GM19372 (cell line): ENCODE measurements around the gene PRPH2.

Experiments used
- ATAC-seq: cut with Tn5 transposase; IDR thresholded peaks from one replicate; pipeline ENCODE4 v1.9.1; 2021; ENCODE audit warnings: mild to moderate bottlenecking, low read depth, moderate library complexity; ENCODE audit not compliant: unreplicated experiment

PRPH2 gene, protein sequence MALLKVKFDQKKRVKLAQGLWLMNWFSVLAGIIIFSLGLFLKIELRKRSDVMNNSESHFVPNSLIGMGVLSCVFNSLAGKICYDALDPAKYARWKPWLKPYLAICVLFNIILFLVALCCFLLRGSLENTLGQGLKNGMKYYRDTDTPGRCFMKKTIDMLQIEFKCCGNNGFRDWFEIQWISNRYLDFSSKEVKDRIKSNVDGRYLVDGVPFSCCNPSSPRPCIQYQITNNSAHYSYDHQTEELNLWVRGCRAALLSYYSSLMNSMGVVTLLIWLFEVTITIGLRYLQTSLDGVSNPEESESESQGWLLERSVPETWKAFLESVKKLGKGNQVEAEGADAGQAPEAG

DNA sequence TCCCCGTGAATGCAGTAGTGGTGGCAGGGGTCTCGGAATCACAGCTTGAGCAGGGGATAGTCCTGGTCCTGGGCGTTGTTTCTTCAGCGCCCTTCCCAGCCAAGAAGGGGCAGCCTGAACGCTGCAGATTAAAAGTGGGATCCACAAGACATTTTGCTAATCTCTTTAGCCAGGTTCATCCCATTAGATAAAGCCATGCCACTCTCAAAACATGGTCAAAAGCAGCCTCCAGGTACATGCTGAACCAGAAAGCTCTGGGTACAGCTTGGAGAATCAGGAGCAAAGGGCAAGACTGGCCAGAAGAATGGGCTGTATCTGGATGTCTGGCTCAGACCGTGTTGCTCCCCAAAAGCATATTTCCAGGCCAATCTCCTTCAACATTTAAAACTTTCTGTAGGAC, at the start of gene PRPH2:
Gene PRPH2 (minus strand): TSS at position 101 of the 400 bp plus-strand sequence. CDS start 263 bp downstream, outside the sequence.
- ATAC-seq: no peak

DNA sequence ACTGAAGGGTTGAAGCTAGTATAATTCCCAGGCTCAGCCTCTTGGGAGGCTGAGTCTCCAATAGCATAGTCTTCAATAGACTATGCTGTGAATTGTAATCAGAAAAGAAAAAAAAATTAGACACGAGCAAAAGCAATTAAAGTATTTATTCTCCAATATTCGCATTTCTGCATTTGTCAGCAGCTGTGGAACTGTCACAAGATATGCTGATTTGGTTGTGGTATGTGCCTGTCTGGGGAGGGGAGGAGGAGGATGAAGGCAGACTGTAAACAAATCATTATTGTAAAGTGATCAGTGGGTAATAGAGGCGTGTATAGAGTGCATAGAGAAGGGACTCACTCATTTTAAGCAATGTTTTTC, 49.3 kb upstream of the PRPH2 start:
- peak; percentile 20 for ATAC-seq

DNA sequence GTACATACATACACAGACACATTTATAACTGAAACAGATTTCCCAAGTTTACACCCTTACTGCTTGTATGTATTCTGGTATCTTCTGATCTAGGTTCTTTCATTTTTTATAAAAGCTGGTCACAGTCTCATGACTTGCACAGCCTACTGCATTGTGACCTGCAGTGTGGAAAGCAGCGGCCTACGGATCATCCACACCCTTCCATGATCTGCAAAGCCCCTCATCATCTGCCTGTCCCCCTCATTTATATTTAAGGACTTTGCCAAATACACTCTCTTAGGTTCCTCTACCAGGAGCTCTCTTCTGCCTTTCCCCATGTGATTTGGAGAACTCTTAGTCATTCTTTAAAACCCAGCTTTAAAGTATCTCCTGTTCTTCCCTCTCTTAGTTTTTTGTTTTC, 47.4 kb upstream of the PRPH2 start:
- ATAC-seq: no peak

DNA sequence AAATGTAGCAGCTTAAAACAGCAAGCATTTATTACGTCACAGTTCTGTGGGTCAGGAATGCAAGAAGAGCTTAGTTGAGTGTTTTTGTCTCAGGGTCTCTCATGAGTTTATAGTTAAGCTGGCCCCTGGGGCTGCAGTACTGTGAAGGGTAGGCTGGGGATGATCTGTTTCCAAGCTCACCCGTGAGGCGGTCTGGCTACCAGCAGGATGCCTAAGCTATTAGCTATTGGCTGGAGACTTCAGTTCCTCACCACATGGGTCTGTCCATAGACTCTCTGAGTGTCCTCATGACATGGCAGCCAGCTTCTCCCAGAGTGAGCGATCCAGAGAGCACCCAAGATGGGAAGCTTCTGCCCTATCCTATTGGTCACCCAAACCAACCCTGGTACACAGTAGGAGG, 46.7 kb upstream of the PRPH2 start:
- ATAC-seq: no peak

DNA sequence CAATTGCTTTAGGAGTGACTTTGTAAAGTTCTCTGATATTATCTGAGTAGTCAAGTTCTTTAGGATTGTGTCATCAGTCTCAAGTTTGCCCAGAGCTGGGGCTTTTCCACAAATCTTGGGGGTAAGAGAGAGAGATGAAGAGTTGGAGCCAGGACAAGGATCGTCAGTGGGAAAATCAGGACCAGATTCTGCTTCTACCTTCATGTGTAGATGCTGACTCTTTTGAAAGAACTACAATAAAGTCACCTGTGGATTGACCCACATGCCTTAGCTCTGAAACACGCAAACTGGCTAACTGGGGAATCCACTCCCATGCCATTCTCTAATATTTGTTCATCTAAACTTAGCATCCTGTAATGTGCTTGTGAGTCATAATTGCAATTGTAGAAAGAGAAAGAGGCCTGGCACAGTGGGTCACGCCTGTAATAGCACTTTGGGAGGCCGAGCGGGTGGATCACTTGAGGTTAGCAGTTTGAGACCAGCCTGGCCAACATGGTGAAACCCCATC, 43.8 kb upstream of the PRPH2 start:
- ATAC-seq: no peak

DNA sequence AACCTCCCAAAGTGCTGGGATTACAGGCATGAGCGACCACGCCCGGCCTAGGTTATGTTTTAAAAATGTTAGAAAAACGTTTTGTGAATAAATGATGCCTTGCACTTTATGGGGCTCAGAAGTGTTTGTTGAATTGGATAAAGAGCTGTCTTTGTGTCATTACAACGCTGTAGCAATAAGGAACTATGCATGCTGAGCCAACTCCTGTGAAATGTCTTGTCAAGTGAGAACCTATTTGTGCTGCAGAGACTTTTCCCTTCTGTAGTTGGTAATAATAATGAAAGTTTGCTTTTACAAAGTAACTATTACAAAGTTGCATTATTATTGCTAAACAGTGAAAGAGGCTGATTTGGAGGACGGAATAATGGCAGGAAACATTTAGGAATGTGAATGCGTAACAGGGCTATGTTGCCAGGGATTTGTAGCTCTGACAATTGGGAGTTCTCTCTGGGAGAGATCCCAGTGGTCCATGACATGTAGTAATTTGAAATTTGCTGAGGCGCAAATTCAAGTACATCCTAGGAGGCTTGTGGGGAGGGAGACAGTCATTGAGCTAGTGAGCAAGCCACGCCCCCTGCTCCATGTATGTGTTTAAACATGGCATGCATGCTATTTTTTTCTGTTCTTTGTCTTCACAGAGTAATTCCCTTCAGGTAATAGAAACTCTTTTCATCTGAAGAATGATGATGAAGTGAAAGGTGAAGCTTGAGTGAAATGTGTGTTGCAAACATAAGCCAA, 42.7 kb upstream of the PRPH2 start:
- no peak for ATAC-seq

DNA sequence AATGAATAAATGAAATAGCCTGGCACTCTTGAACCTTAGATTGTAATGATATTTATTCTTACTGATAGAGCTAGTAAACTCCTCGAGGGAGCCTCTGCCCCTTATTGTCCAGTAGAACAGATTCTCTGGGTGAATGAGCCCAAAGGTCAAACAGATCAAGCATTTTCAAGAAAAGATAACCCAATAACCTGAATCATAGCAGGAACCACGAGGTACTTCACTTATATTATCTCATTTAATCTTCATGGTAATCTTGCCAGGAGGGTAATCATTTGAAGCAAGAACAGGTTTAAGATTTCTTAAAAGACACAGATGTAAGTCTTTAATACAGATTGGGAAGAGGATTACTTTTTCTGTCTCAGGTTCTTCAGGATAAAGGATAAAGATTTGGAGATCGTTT, 40.6 kb upstream of the PRPH2 start:
- no peak for ATAC-seq

DNA sequence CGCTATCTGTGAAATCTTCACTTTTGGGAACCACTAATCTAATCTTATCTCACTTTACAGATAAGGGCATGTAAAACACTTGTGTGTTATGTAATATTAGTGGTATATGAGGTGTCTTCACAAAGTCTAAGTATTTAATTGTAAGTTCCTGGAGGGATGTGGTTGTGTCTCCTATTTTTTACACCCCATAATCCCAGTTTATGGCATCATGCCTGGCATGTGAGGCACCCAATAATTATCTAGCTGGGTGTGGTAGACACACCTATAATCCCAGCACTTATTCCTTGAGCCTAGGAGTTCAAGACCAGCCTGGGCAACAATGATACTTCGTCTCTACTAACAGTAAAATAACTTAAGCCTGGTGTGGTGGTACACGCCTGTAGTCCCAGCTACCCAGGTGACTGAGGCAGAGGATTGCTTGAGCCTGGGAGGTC, 40.0 kb upstream of the PRPH2 start:
- ATAC-seq: no peak

DNA sequence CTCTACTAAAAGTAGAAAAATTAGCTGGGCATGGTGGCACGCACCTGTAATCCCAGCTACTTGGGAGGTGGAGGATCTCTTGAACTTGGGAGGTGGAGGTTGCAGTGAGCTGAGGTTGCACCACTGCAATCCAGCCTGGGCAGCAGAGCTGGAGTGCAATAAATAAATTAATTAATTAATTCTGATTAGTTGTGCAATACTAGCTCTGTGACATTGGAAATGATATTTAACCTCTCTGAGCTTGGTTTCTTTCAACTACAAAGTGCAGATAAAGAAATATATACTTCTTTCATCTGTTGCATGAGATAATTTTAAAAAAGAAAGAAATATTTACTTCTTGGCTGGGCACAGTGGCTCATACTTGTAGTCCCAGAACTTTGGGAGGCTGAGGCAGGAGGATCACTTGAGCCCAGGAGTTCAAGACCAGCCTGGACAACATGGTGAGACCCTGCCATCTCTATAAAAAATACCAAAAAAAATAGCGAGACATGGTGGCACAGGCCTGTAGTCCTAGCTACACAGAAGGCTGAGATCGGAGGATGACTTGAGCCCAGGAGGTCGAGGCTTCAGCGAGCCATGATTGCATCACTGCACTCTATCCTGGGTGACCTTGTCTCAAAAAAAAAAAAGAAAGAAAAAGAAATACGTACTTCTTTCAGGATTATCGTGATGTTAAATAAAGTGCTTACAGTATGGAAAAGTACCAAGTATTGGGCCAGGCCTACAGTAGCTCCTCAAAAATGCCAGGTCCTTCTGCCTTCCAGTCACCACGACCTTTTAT, 39.1 kb upstream of the PRPH2 start:
- no peak for ATAC-seq

DNA sequence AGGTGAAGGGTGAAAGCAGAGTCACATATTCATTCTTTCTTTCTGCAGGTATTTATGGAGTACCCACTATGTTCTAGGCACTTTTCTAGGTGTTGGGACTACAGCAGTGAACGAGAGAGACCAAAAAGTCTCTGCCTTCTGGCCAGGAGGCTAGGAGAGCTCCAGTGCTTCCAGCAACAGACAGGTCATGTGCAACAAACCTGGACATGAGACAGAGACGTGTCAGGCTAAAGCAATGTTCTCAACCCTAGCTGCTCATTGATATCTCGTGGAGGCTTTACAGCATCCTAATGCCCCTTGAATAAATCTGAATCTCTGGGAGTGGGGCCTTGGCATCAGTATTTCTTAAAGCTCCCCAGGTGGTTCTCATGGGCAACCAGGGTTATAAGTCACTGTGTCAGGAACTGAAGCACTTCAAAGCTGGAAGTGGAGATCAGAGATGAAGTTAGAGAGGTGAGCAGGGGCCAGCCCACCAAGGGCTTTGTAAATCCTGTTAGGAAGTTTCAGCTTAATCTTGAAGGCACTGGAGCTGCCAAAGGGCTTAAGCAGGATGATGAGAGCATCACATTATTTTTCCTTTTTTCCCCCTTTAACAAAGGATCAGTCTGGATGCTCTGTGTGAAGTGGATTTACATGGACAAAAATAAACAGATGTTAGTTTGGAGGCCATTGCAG, 36.5 kb upstream of the PRPH2 start:
- no peak for ATAC-seq

DNA sequence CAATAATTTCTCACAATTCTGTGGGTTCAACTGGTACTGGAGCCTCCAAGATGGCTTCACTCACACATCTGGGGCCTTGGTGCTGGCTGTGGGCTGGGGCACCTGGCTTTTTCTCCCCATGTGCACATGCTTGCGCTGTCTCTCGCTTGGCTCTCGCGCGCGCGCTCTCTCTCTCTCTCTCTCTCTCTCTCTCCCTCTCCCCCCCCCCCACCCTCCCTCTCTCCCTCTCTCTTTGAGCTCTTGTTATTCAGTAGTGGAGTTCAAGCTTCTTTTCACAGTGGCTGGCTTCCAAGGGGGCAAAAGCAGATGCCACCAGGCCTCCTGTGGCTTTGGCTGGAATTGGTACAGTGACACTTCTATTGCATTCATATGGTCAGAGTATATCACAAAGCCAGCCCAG, 34.3 kb upstream of the PRPH2 start:
- no peak for ATAC-seq

DNA sequence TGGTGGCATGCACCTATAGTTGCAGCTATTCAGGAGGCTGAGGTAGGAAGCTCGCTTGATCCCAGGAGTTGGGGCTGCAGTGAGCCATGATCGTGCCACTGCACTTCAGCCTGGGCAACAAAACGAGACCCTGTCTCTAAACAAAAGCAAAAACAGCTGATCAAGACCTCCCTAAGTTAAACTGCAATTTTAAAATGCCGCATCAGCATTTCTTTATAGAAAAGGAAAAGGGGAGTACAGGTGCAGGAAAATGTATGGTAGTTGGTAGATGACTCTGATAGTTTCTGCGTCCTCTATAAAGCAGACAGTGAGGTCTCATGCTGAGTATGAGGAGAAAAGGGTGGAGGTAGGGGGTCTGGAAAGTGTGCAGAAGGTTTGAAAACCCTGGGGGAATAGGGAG, 32.4 kb upstream of the PRPH2 start:
- ATAC-seq: no peak

DNA sequence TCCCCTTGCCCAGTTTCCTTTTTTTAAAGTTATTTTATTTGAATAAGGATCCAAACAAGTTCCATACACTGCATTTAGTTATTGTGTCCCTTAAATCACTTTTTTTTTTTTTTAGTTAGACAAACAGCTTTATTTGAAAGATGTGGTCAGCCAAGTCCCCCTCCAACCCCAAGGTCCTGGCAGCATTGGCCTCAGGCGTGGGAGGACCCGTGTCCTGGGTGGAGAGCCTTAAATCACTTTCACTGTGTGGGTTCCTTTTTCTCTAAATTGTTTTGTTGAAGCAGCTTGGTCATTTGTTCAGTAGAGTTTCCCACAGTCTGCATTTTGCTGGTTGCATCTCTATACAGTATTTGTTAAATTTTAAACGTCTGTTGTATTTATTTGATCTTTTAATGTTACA, 28.7 kb upstream of the PRPH2 start:
- ATAC-seq: no peak

DNA sequence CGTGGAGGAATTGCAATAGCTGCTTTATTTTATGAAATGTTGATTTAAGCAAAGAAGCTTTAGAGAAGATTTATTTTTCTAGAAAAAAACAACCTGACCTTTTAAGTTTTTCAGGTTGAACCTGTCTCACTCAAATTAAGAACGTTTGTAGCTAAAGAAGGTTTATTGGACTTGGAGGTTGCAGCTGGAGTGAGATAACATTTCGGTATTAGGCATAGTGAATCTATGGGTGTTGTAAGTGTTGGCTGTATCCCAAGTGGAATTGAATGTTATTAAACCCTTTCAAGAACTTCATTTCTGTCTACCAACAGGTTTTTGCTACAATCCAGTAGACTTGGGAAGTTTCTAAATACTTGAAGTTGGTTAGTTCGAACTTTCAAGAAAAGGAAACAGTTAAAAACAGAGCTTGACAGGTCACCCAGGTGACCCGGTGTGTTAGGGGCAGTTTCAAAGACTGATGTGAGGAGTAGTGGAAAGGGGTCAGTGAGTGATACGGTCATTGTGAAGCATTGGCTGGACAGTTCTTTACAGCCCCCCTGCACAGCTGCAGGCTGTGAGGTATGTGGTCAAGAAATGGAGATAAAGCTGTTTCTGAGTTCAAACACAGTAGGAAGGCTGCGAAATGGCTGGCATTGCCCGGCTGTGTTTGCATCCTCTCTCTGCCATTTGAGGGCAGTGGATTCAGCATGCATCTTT, 26.0 kb upstream of the PRPH2 start:
- no peak for ATAC-seq

DNA sequence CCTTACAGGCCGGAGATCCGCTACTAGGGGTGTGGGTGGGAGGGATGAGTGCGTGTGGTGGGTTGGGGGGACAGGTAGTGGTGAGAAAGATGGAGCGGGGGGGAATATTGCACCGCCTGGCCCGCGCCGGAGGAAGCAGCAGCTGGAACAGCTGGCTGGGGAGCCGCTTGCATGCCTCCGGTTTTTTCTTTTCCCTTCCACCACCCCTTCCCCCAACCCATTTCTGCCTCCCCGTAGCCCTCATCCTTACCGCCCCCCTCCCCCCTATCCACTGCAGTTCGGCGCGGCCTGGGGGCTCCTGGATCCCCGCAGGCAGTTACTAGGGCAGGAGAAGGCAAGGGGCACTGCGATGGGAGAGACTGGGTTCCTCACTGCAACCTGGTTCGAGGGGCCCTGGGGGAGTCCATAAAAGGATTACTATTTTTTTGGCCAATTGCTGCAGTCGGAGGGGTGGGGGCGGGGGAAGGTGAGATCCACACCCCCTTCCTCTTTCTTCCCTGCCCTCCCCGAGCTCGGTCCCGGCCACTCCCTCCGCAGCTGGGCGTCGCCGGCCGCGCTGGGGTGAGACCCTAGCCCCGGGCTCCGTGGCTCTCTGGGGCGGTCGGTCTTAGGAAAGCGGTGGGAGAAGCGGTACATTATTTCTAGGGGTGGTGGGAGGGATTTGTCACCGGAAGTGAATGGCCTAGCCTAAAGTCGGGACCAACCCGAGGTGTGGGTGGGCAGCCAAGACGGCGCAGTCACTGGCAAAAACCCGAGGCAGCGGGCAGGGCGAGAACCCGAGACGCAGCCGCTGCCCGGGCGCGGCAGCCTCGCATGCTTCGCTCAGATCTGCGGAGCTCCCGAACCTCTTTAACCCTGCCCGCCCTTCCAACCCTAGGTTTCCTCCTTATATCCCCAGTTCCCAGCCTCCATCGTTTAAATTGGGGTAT, 24.3 kb upstream of the PRPH2 start:
- ATAC-seq: peak; percentile 47

DNA sequence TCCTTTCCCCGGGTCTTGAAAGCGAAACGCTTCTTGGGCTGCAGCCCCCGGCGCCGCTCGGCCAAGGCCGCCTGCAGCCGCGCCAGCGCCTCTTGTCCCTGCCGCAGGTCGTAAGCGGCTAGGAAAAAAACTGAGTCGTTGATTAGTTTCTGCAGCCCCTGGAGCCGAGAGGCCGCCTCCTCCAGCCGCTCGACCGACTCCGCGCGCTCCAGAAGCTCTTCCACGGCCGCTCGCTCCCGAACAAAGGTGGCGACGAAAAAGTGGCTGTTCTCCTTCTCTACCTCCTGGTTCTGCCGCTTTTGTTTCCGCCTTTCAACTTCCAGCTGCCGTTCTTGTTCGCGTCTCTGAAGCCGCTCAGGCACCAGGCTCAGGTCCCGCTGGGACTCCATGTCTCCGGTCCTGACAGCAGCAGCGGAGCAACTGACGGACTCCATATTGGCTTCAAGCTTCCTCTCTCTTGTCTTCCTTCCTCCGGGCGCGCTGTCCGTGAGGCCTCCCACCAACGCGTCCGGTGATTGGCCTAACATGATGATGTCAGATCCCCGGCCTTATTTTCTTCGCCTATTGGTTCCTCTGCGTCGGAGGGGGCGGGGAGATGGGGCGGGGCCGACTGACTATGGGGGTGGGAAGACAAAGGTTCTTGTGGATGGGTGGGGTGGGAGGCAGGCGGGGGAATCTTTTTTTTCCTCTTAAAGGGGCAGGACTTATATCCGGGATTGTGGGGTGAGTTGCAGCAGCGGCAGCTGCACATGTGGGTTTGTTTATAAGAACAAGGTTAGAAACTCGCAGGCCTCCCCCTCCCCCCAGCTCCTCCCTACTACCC, 23.5 kb upstream of the PRPH2 start, which contains the start of gene TBCC:
Gene TBCC (minus strand): TSS at position 464 of the 823 bp plus-strand sequence. CDS start 30 bp downstream, at position 434.
- ATAC-seq: peak; percentile 74

DNA sequence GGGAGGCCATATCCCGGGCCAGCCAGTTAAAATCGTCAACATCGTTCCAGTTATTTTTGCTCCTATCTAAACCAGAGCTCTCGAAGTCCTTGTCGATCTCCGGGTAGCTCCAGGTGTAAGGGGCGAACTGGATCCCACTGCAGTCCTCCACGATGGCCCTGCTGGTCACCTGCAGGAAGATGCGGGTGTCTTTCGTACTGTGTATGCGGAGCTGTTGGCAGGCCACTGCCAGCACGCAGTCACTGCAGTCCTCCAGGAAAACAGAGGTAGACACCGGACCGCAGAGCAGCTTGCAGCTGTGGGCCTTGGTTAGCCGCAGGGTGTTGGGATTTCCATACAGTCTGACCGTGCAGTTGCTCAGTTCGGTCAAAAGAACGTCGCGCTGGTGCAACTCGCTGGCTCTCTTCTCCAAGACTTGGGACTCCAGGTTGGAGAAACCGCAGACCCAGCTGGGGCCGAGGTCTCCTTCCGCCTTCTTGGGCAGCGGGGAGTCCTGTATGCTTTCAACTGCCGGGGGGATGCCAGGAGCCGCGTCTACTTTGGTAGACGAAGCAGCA, 22.8 kb upstream of the PRPH2 start:
- ATAC-seq: no peak
